Loucy (cell line): Measurements from ENCODE around the gene GAB1.

Experiments used
- H2AFZ ChIP-seq: fragments of 200-600 bp; sonication (generic); 2 replicates; pipeline ENCODE4 v1.6.0; 2016; ENCODE audit warnings: antibody characterized with exemption, mild to moderate bottlenecking, low read length, moderate library complexity
- H3F3A ChIP-seq: fragments of 200-600 bp; 2 replicates; pipeline ENCODE4 v1.6.0; 2016; ENCODE audit warnings: antibody characterized with exemption, low read depth, mild to moderate bottlenecking
- H3K27me3 ChIP-seq: fragments of 200-600 bp; sonication (generic); 2 replicates; pipeline ENCODE4 v1.6.1; 2014; ENCODE audit warnings: low read length, mild to moderate bottlenecking; ENCODE audit not compliant: insufficient read depth, poor library complexity, severe bottlenecking
- H3K36me3 ChIP-seq: fragments of 200-600 bp; sonication (generic); 2 replicates; pipeline ENCODE4 v1.6.1; 2016; ENCODE audit warnings: low read length; ENCODE audit not compliant: insufficient read depth
- H3K4me1 ChIP-seq: fragments of 200-600 bp; sonication (generic); 2 replicates; pipeline ENCODE4 v1.5.1; 2014; ENCODE audit warnings: low read length, mild to moderate bottlenecking; ENCODE audit not compliant: insufficient read depth, poor library complexity, severe bottlenecking
- H3K4me2 ChIP-seq: fragments of 200-600 bp; sonication (generic); 2 replicates; pipeline ENCODE4 v1.6.0; 2014; ENCODE audit warnings: antibody characterized with exemption, low read length, low read depth, mild to moderate bottlenecking; ENCODE audit not compliant: poor library complexity, severe bottlenecking
- H3K4me3 ChIP-seq: fragments of 200-600 bp; sonication (generic); 2 replicates; pipeline ENCODE4 v1.5.1; 2014; ENCODE audit warnings: low read length, mild to moderate bottlenecking, mixed read lengths; ENCODE audit not compliant: poor library complexity, severe bottlenecking
- H3K79me2 ChIP-seq: fragments of 200-600 bp; sonication (generic); 2 replicates; pipeline ENCODE4 v1.6.1; 2014; ENCODE audit warnings: low read length; ENCODE audit not compliant: insufficient read depth
- H3K9ac ChIP-seq: fragments of 200-600 bp; sonication (generic); 2 replicates; pipeline ENCODE4 v1.6.0; 2014; ENCODE audit warnings: mild to moderate bottlenecking, low read depth, low read length, moderate library complexity; ENCODE audit not compliant: poor library complexity, severe bottlenecking
- H3K9me2 ChIP-seq: fragments of 200-600 bp; sonication (generic); replicated peaks from 2 replicates; pipeline ENCODE4 v1.6.1; 2016; ENCODE audit warnings: low read depth, low read length, mixed read lengths
- H3K9me3 ChIP-seq: fragments of 200-600 bp; sonication (generic); 2 replicates; pipeline ENCODE4 v1.6.1; 2014; ENCODE audit warnings: mild to moderate bottlenecking, antibody characterized with exemption, low read length, low read depth; ENCODE audit not compliant: insufficient read depth
- H4K20me1 ChIP-seq: fragments of 200-600 bp; sonication (generic); 2 replicates; pipeline ENCODE4 v1.6.0; 2014; ENCODE audit warnings: antibody characterized with exemption, low read length, mild to moderate bottlenecking; ENCODE audit not compliant: insufficient read depth, poor library complexity, severe bottlenecking
- CTCF ChIP-seq: fragments of 200-600 bp; sonication (generic); conservative IDR thresholded peaks from 2 replicates; pipeline ENCODE4 v1.5.1; 2014; ENCODE audit warnings: mild to moderate bottlenecking, antibody characterized with exemption, low read length
- EZH2phosphoT487 ChIP-seq: fragments of 200-600 bp; IDR thresholded peaks from 2 replicates; pipeline ENCODE4 v1.6.1; 2018; ENCODE audit warnings: antibody characterized with exemption, mild to moderate bottlenecking, moderate library complexity, borderline replicate concordance

Gene GAB1

DNA sequence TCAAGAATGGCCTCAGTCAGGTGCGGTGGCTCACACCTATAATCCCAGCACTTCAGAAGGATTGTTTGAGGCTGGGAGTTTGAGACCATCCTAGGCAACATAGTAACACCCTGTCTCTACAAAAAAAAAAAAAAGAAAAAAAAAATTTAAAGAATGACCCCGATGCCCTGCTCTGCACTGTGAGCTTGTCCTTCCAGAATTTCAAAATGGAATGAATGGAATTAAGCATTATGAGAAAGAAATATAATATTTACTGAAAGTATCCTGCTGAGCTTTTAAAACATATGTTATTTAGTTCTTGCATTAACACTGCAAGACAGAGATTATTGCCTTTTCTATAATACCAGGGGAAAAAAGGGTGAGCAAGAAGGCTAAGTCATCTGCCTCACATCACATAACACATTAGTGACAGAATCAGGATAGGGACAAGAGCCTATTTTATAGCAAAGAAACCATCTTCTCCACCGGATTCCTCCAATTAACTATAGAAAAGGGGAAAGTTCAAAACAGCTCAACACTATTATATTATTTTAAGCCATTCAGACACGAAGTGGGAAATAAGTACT lies 41.9 kb upstream of the GAB1 start:
- Histone ChIP-seq H3K27me3 (no peaks in the 10 kb centered on the region), H3K4me2 (no peak overlapping the region), H3K4me3 (no peak overlapping the region), H3K9me3 (no peaks in the 10 kb centered on the region), H3K9me2 (no peaks in the 10 kb centered on the region), H2AFZ (no peak overlapping the region), H3F3A (no peaks in the 10 kb centered on the region), H3K79me2 (no peaks in the 10 kb centered on the region), H3K9ac (no peak overlapping the region), H3K36me3 (no peaks in the 10 kb centered on the region), H3K4me1 (no peaks in the 10 kb centered on the region), H4K20me1 (no peaks in the 10 kb centered on the region)
- TF ChIP-seq CTCF (no peak), EZH2phosphoT487 (no peak)

GRCh38 chr4:143296397-143297067 lies 40.1 kb upstream of the GAB1 start:
- TF ChIP-seq EZH2phosphoT487 (no peak), CTCF (no peak)
- Histone ChIP-seq H3K9me3 (no peaks in the 10 kb centered on the region), H3K9me2 (no peaks in the 10 kb centered on the region), H4K20me1 (no peaks in the 10 kb centered on the region), H2AFZ (no peak overlapping the region), H3K9ac (no peak overlapping the region), H3K36me3 (no peaks in the 10 kb centered on the region), H3K79me2 (no peaks in the 10 kb centered on the region), H3K4me2 (no peak overlapping the region), H3F3A (no peaks in the 10 kb centered on the region), H3K27me3 (no peaks in the 10 kb centered on the region), H3K4me1 (no peaks in the 10 kb centered on the region), H3K4me3 (no peak overlapping the region)

DNA sequence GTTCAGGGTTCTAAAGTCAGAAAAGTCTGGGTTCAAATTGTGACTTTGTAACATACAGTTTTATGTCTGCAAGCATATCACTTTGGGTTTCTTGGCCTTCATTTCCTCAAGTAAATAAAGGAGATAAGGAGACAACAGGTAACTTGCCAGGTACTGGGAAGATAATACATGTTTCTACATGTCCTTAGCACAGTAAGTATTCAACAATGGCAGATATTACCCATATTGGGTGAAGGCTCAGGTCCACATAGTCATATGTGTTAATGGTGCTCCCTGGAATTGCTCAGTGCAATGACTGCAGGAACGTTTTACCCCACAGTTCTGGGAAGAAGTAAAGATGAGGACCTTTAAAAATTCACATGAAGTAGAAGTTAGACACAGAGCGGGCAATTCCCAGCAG lies 35.8 kb upstream of the GAB1 start:
- H3K4me3 ChIP-seq = no peak overlapping the region
- no peak overlapping the region for H3K9ac ChIP-seq
- no peak overlapping the region for H2AFZ ChIP-seq
- no peaks in the 10 kb centered on the region for H3F3A ChIP-seq
- TF ChIP-seq CTCF = no peak
- TF ChIP-seq EZH2phosphoT487 = no peak
- no peaks in the 10 kb centered on the region for H3K4me1 ChIP-seq
- no peaks in the 10 kb centered on the region for H3K27me3 ChIP-seq
- H3K36me3 ChIP-seq = no peaks in the 10 kb centered on the region
- no peaks in the 10 kb centered on the region for H4K20me1 ChIP-seq
- H3K4me2 ChIP-seq = no peak overlapping the region
- H3K79me2 ChIP-seq = no peaks in the 10 kb centered on the region
- H3K9me2 ChIP-seq = no peaks in the 10 kb centered on the region
- no peaks in the 10 kb centered on the region for H3K9me3 ChIP-seq
